ENCODE measurements around the gene SNRNP27. TPM values are rescaled to one million over a fixed set of nuclear protein-coding genes. Genes with fewer than 3 reads are reported as not detected.

The SNRNP27 gene
- total and polyA plus RNA-seq, 9 of the 15 experiments (the other 6 are each of a cell fraction or from before 2014, with no cell fraction given): 29.2 to 102 (median 65.7) TPM

DNA sequence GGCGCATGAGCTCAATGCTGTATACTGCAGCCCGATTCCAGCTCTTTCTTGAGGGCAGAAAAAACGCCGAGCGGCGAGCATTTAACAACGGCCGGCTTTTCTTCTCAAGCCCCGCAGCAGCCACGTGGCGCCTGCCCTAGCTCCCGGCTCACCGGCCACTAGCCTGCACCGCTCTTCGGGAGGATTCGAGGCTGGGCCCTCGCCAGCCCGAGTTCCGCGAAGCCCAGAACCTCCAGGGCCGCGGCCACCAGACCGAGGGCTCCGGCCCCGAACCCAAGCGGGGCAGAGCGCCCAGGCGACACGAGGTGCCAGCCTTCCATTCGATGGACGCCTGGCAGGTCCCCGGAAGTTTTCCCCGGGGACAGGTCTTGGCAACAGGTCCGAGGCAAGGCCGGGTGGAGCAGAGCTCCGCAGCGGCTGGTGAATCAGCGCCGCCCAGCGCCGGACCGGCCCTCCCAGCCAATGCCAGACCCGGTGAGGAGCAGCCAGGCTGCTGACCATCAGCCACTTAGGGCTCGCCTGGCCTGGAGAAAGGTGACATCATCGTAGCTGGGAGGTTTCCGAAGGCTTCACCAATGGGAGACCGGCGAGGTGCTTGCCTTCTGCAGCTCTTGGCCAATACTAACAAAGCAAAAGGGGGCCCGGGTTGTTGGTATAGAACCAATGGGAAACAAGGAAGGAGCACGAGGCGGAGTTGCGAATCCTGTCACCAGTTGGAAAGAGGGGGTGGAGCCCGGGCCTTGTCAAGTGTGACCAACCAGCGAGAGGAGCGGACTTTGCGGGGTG lies 20.6 kb downstream of the SNRNP27 start (continued):
- TF ChIP-seq ZNF445 (CRISPR knock-in tag; IDR thresholded peaks at IDR 0.05; ENCODE audit: low read depth): no peak
- no peak for TF ChIP-seq SAFB (IDR thresholded peaks at IDR 0.05; ENCODE audit: borderline replicate concordance, low read depth, low read length)
- TF ChIP-seq WHSC1 (IDR thresholded peaks at IDR 0.05; ENCODE audit: low read length): no peak
- peak; percentile 96 for TF ChIP-seq ZFX (CRISPR knock-in tag; IDR thresholded peaks at IDR 0.05)
- peak; percentile 83 for TF ChIP-seq CHD1 (IDR thresholded peaks at IDR 0.05; ENCODE audit: low read length)
- no peak for TF ChIP-seq TCF7L2 (IDR thresholded peaks at IDR 0.05; ENCODE audit: low read depth, low read length)
- TF ChIP-seq, protein P1, sequence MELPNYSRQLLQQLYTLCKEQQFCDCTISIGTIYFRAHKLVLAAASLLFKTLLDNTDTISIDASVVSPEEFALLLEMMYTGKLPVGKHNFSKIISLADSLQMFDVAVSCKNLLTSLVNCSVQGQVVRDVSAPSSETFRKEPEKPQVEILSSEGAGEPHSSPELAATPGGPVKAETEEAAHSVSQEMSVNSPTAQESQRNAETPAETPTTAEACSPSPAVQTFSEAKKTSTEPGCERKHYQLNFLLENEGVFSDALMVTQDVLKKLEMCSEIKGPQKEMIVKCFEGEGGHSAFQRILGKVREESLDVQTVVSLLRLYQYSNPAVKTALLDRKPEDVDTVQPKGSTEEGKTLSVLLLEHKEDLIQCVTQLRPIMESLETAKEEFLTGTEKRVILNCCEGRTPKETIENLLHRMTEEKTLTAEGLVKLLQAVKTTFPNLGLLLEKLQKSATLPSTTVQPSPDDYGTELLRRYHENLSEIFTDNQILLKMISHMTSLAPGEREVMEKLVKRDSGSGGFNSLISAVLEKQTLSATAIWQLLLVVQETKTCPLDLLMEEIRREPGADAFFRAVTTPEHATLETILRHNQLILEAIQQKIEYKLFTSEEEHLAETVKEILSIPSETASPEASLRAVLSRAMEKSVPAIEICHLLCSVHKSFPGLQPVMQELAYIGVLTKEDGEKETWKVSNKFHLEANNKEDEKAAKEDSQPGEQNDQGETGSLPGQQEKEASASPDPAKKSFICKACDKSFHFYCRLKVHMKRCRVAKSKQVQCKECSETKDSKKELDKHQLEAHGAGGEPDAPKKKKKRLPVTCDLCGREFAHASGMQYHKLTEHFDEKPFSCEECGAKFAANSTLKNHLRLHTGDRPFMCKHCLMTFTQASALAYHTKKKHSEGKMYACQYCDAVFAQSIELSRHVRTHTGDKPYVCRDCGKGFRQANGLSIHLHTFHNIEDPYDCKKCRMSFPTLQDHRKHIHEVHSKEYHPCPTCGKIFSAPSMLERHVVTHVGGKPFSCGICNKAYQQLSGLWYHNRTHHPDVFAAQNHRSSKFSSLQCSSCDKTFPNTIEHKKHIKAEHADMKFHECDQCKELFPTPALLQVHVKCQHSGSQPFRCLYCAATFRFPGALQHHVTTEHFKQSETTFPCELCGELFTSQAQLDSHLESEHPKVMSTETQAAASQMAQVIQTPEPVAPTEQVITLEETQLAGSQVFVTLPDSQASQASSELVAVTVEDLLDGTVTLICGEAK (IDR thresholded peaks at IDR 0.05): peak; percentile 60; the same call in 1 of the 2 replicates
- TF ChIP-seq, protein P1 (CRISPR knock-in tag; IDR thresholded peaks at IDR 0.05): no peak
- peak; percentile 73 for TF ChIP-seq CBX1 (IDR thresholded peaks at IDR 0.05; ENCODE audit: low read depth)
- peak; percentile 22; the same call in 1 of the 2 replicates for TF ChIP-seq MXI1 (IDR thresholded peaks at IDR 0.05; ENCODE audit: low read depth, low read length)
- no peak; the same call in 1 of the 2 replicates for TF ChIP-seq TARDBP (IDR thresholded peaks at IDR 0.05)
- TF ChIP-seq SLC30A9 (CRISPR knock-in tag; IDR thresholded peaks at IDR 0.05): no peak
- 0 out of 2 replicates have a peak, but pooled peaks have one; percentile 63 for TF ChIP-seq ATF2 (CRISPR knock-in tag; IDR thresholded peaks at IDR 0.05)
- TF ChIP-seq JUN (IDR thresholded peaks at IDR 0.05; ENCODE audit: borderline replicate concordance, low read depth, low read length): peak; percentile 82
- peak; percentile 74; the same call in 1 of the 2 replicates for TF ChIP-seq JUN (CRISPR knock-in tag; IDR thresholded peaks at IDR 0.05; ENCODE audit: borderline replicate concordance)
- TF ChIP-seq ZNF224 (CRISPR knock-in tag; IDR thresholded peaks at IDR 0.05): no peak
- TF ChIP-seq JUND (IDR thresholded peaks at IDR 0.05; ENCODE audit: borderline replicate concordance, low read depth, low read length): peak; percentile 95
- peak; percentile 92 for TF ChIP-seq JUND (tag; IDR thresholded peaks at IDR 0.05; ENCODE audit: borderline replicate concordance, low read depth, low read length)
- TF ChIP-seq MEF2D (tag; conservative IDR thresholded peaks at IDR 0.05; ENCODE audit: low read depth): no peak
